ENCODE measurements around the gene PITPNM1. TPM values are rescaled to one million over a fixed set of nuclear protein-coding genes. Genes with fewer than 3 reads are reported as not detected.
A peak's percentile ranks its signal among the peaks of the same experiment; 100 is the strongest.

The PITPNM1 gene
- total RNA-seq, 1 donor from 2014 or later, result 71.5 TPM

DNA sequence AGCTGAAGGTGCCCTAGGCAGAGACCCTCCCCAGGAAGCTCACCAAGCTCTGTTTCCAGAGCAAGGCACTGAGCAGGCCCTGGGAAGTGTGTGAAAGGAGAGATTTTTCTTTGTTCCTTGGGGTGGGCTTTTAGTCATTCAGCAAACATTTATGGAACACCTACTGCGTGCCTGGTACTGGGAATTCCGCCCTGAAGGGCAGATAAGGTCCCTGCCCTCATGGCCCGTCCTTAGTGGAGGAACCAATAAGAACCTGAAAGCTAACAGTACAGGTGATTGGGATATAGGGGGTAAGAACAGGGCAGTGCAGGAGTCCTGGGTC lies 40.0 kb downstream of the PITPNM1 start:
- H3K36me3 Mint-ChIP-seq (ENCODE audit: low read depth, unreplicated experiment), result peaks cover 5% of the 10 kb centered on the region
- peak overlapping the region; percentile 47 for H3K27ac Mint-ChIP-seq (ENCODE audit: unreplicated experiment)
- H3K4me1 ChIP-seq (ENCODE audit: insufficient read depth, low read length), result peaks cover 16% of the 10 kb centered on the region
- no peaks in the 10 kb centered on the region for H4K20me1 ChIP-seq (ENCODE audit: insufficient read depth, low read length)
- H3K4me2 ChIP-seq (ENCODE audit: low read length), result peak overlapping the region; percentile 94
- peak overlapping the region; percentile 70 for H3K4me3 ChIP-seq (ENCODE audit: insufficient read depth, low read depth, low read length)
- H3K9me3 ChIP-seq (ENCODE audit: insufficient read depth, low read depth, low read length), result no peaks in the 10 kb centered on the region
- peak overlapping the region; percentile 40 for H3K27ac ChIP-seq (ENCODE audit: low read depth, low read length)
- H2AFZ ChIP-seq (ENCODE audit: low read depth, low read length), result no peak overlapping the region
- no peak for FAIRE-seq
- TF ChIP-seq, protein P1, sequence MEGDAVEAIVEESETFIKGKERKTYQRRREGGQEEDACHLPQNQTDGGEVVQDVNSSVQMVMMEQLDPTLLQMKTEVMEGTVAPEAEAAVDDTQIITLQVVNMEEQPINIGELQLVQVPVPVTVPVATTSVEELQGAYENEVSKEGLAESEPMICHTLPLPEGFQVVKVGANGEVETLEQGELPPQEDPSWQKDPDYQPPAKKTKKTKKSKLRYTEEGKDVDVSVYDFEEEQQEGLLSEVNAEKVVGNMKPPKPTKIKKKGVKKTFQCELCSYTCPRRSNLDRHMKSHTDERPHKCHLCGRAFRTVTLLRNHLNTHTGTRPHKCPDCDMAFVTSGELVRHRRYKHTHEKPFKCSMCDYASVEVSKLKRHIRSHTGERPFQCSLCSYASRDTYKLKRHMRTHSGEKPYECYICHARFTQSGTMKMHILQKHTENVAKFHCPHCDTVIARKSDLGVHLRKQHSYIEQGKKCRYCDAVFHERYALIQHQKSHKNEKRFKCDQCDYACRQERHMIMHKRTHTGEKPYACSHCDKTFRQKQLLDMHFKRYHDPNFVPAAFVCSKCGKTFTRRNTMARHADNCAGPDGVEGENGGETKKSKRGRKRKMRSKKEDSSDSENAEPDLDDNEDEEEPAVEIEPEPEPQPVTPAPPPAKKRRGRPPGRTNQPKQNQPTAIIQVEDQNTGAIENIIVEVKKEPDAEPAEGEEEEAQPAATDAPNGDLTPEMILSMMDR (IDR thresholded peaks at IDR 0.05; ENCODE audit: insufficient read depth, low read depth, low read length), result no peak
- TF ChIP-seq EZH2 (IDR thresholded peaks at IDR 0.05; ENCODE audit: insufficient read depth, low read length), result no peak
- H3K36me3 ChIP-seq (ENCODE audit: insufficient read depth, low read length), result no peaks in the 10 kb centered on the region
- peaks cover 2% of the 10 kb centered on the region for H3K27me3 ChIP-seq (ENCODE audit: insufficient read depth, low read length)
- peaks cover 4% of the 10 kb centered on the region for H3K4me1 Mint-ChIP-seq (ENCODE audit: low read depth, unreplicated experiment)
- no peak for DNase-seq (ENCODE audit: low read depth)
- H3K9me3 Mint-ChIP-seq (ENCODE audit: unreplicated experiment), result no peaks in the 10 kb centered on the region
- H3K27me3 Mint-ChIP-seq (ENCODE audit: low read depth, unreplicated experiment), result no peaks in the 10 kb centered on the region
- H3K9ac ChIP-seq (ENCODE audit: low read length), result peak overlapping the region; percentile 84
- H3K79me2 ChIP-seq (ENCODE audit: insufficient read depth, low read length), result peaks cover 9% of the 10 kb centered on the region
- peak overlapping the region; percentile 77 for H3K4me3 Mint-ChIP-seq (ENCODE audit: unreplicated experiment)

DNA sequence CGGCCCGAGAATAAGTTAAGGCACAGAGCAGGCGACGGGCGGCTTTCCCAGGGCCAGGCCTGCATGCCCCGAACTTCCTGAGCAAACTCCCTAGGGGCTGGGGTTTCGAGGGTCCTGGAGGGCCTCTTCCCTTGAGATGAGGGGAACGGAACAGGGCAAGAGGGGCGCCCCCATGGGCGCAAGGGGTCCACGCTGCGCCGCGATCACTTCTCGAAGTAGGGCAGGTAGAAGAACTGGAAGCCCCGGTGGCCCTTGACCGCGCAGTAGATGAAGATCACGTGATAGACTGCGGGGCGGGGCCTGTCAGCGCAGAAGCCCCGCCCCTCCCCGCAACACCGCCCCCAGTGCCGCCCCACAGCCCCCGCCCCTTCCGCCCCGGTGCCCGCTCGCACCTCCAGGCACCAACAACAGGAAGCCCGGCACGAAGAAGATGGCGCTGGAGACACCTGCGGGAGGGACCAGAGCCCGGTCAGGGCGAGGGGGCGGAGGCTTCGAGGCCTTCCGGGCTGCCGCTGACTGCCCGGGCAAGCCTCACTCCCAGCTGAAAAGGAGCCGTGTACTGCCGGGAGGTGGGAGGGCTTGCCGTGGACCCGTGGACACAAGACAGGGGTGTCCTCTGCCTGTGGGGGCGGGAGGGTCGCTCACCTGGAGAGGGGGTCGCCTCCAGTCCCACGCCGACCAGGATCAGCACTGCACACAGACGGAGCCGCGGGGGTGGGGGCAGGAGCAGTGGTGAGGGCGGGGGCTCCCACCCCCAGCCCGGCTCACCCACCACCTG lies 40.6 kb downstream of the PITPNM1 start:
- Histone ChIP-seq H2AFZ (ENCODE audit: low read depth, low read length) (peak overlapping the region; percentile 72), H3K4me1 (ENCODE audit: insufficient read depth, low read length) (peaks cover 16% of the 10 kb centered on the region), H3K27ac (ENCODE audit: low read depth, low read length) (peak overlapping the region; percentile 40), H3K4me3 (ENCODE audit: insufficient read depth, low read depth, low read length) (peak overlapping the region; percentile 70), H3K36me3 (ENCODE audit: insufficient read depth, low read length) (no peaks in the 10 kb centered on the region), H4K20me1 (ENCODE audit: insufficient read depth, low read length) (no peaks in the 10 kb centered on the region), H3K79me2 (ENCODE audit: insufficient read depth, low read length) (peaks cover 9% of the 10 kb centered on the region), H3K9me3 (ENCODE audit: insufficient read depth, low read depth, low read length) (no peaks in the 10 kb centered on the region), H3K9ac (ENCODE audit: low read length) (peak overlapping the region; percentile 84), H3K4me2 (ENCODE audit: low read length) (peak overlapping the region; percentile 94), H3K27me3 (ENCODE audit: insufficient read depth, low read length) (peaks cover 2% of the 10 kb centered on the region)
- TF ChIP-seq EZH2 (IDR thresholded peaks at IDR 0.05; ENCODE audit: insufficient read depth, low read length), result no peak
- TF ChIP-seq, protein P1 (IDR thresholded peaks at IDR 0.05; ENCODE audit: insufficient read depth, low read depth, low read length), result no peak
- peaks cover 5% of the 10 kb centered on the region for H3K36me3 Mint-ChIP-seq (ENCODE audit: low read depth, unreplicated experiment)
- H3K4me3 Mint-ChIP-seq (ENCODE audit: unreplicated experiment), result peak overlapping the region; percentile 77
- H3K27me3 Mint-ChIP-seq (ENCODE audit: low read depth, unreplicated experiment), result no peaks in the 10 kb centered on the region
- FAIRE-seq, result no peak
- H3K27ac Mint-ChIP-seq (ENCODE audit: unreplicated experiment), result peak overlapping the region; percentile 18
- no peaks in the 10 kb centered on the region for H3K9me3 Mint-ChIP-seq (ENCODE audit: unreplicated experiment)
- peak; percentile 38 for DNase-seq (ENCODE audit: low read depth)
- peaks cover 4% of the 10 kb centered on the region for H3K4me1 Mint-ChIP-seq (ENCODE audit: low read depth, unreplicated experiment)

Data from astrocyte (in vitro differentiated cells and primary cell).